H1 (cell line): ENCODE results near the gene SPAM1. TPM values are rescaled to one million over a fixed set of nuclear protein-coding genes. Genes with fewer than 3 reads are reported as not detected.
"Not testable (repeated sequence)": the region's sequence is repeated elsewhere in the genome, so short reads cannot be mapped to it uniquely, and the experiment has no call there.

Experiments
- CTCF ChIA-PET: fragments of 300-600 bp; sonication (Branson Sonifier 250); formaldehyde crosslinking; loops from one replicate; lab custom pipeline; 2021; ENCODE audit not compliant: partially characterized antibody; lab: Charles Lee
- POLR2A ChIA-PET: fragments of 300-600 bp; sonication (Branson Sonifier 250); formaldehyde crosslinking; loops from one replicate; lab custom pipeline; 2021; ENCODE audit warnings: inconsistent platforms; ENCODE audit not compliant: partially characterized antibody; lab: Charles Lee
- DNase-seq, 2 experiments: peaks; one replicate each; pipeline versions ENCODE4 v3.0.0 to v3.0.0-alpha.2; 2010 to 2022; ENCODE audit warnings: low spot score in 2 of 2, low read depth in 1 of 2, mixed read lengths in 1 of 2
- FAIRE-seq: peaks from 2 replicates; lab custom pipeline; 2011; peaks lifted over from hg19 to GRCh38; lab: Jason Lieb, UNC
- H2AFZ ChIP-seq: 2 replicates; pipeline ENCODE4 v1.8.1; 2012; ENCODE audit warnings: low read length, inconsistent platforms
- H2AK5ac ChIP-seq: 2 replicates; pipeline ENCODE4 v1.6.1; 2013; ENCODE audit warnings: low read depth, low read length
- H2BK120ac ChIP-seq: replicated peaks from 2 replicates; pipeline ENCODE3; 2013; ENCODE audit warnings: low read depth, low read length, inconsistent platforms
- H2BK12ac ChIP-seq: 2 replicates; pipeline ENCODE4 v1.6.1; 2013; ENCODE audit warnings: low read depth, low read length
- H2BK15ac ChIP-seq: 2 replicates; pipeline ENCODE4 v1.6.1; 2013; ENCODE audit warnings: low read length
- H2BK20ac ChIP-seq: 2 replicates; pipeline ENCODE4 v1.6.1; 2013; ENCODE audit warnings: low read length
- H2BK5ac ChIP-seq: 2 replicates; pipeline ENCODE4 v1.6.1; 2013; ENCODE audit warnings: low read depth, low read length
- H3K14ac ChIP-seq: 2 replicates; pipeline ENCODE4 v1.6.1; 2013; ENCODE audit warnings: inconsistent platforms; ENCODE audit not compliant: insufficient read length
- H3K18ac ChIP-seq: 2 replicates; pipeline ENCODE4 v1.6.1; 2013; ENCODE audit warnings: low read length; ENCODE audit errors: extremely low read depth
- H3K23ac ChIP-seq: 2 replicates; pipeline ENCODE4 v1.6.1; 2013; ENCODE audit warnings: inconsistent platforms; ENCODE audit not compliant: insufficient read length
- H3K23me2 ChIP-seq: 2 replicates; pipeline ENCODE4 v1.6.1; 2013; ENCODE audit warnings: low read depth, low read length
- H3K27ac ChIP-seq: 2 replicates; pipeline ENCODE4 v1.6.1; 2011; ENCODE audit warnings: low read depth, low read length, inconsistent platforms
- H3K27me3 ChIP-seq, 4 experiments: replicated peaks in 1 of 4; 1 replicate in 1 of 4; 2 replicates in 3 of 4; pipeline versions ENCODE4 v1.6.1 to v1.8.1; 2011 to 2013; ENCODE audit warnings: low read length in 3 of 4, mild to moderate bottlenecking in 3 of 4, inconsistent platforms in 2 of 4, mixed read lengths in 2 of 4, moderate library complexity in 1 of 4; ENCODE audit not compliant: control insufficient read depth in 3 of 4, insufficient read depth in 3 of 4; ENCODE audit errors: extremely low read depth in 1 of 4
- H3K36me3 ChIP-seq, 4 experiments: 2 replicates each; pipeline versions ENCODE4 v1.6.1 to v1.8.1; 2011 to 2013; ENCODE audit warnings: mild to moderate bottlenecking in 4 of 4, low read length in 3 of 4, moderate library complexity in 2 of 4, control low read depth in 1 of 4, inconsistent platforms in 1 of 4; ENCODE audit not compliant: insufficient read depth in 4 of 4, control insufficient read depth in 2 of 4
- H3K4ac ChIP-seq: replicated peaks from 2 replicates; pipeline ENCODE3; 2013; ENCODE audit warnings: low read length, low read depth, mixed read lengths, inconsistent platforms; ENCODE audit not compliant: insufficient read length
- H3K4me1 ChIP-seq, 4 experiments: replicated peaks in 1 of 4; 1 replicate in 1 of 4; 2 replicates in 3 of 4; pipeline versions ENCODE4 v1.6.1 to v1.8.1; 2011 to 2013; ENCODE audit warnings: low read length in 3 of 4, inconsistent platforms in 2 of 4, mixed read lengths in 1 of 4; ENCODE audit not compliant: insufficient read depth in 4 of 4, control insufficient read depth in 3 of 4
- H3K4me2 ChIP-seq, 2 experiments: 2 replicates each; pipeline versions ENCODE4 v1.6.1 to v1.8.1; 2011 to 2013; ENCODE audit warnings: low read depth in 2 of 2, low read length in 2 of 2, control low read depth in 1 of 2, inconsistent platforms in 1 of 2, mild to moderate bottlenecking in 1 of 2; ENCODE audit not compliant: insufficient read depth in 1 of 2
- H3K4me3 ChIP-seq, 4 experiments: fragments of 200-600, 300-600 bp in 1 of 4; sonication (generic), shearing (Covaris generic), sonication (Bioruptor Twin) in 1 of 4; 2 replicates each; pipeline versions ENCODE4 v1.5.1 to v1.8.1; 2011 to 2016; ENCODE audit warnings: low read length in 4 of 4, low read depth in 3 of 4, control low read depth in 2 of 4, inconsistent platforms in 2 of 4, mild to moderate bottlenecking in 2 of 4, mixed read lengths in 1 of 4, moderate library complexity in 1 of 4; ENCODE audit not compliant: insufficient read depth in 2 of 4; ENCODE audit errors: extremely low read depth in 1 of 4
- H3K56ac ChIP-seq: replicated peaks from 2 replicates; pipeline ENCODE3; 2013; ENCODE audit warnings: low read depth, mild to moderate bottlenecking, mixed read lengths, low read length, inconsistent platforms; ENCODE audit not compliant: insufficient read length
- H3K79me1 ChIP-seq: 2 replicates; pipeline ENCODE4 v1.6.1; 2013; ENCODE audit warnings: low read depth, low read length, control low read depth
- H3K79me2 ChIP-seq, 2 experiments: 2 replicates each; pipeline versions ENCODE4 v1.6.1 to v1.8.1; 2012 to 2013; ENCODE audit warnings: low read length in 2 of 2, mild to moderate bottlenecking in 2 of 2, inconsistent platforms in 1 of 2; ENCODE audit not compliant: insufficient read depth in 2 of 2, control insufficient read depth in 1 of 2
- H3K9ac ChIP-seq, 4 experiments: replicated peaks in 1 of 4; 1 replicate in 1 of 4; 2 replicates in 3 of 4; pipeline versions ENCODE4 v1.6.1 to v1.8.1; 2011 to 2013; ENCODE audit warnings: low read depth in 3 of 4, low read length in 3 of 4, control low read depth in 2 of 4, mild to moderate bottlenecking in 2 of 4, moderate library complexity in 2 of 4, inconsistent platforms in 1 of 4; ENCODE audit errors: extremely low read depth in 1 of 4
- H3K9me3 ChIP-seq, 2 experiments: 2 replicates each; pipeline versions ENCODE4 v1.6.1 to v1.8.1; 2012 to 2013; ENCODE audit warnings: mild to moderate bottlenecking in 2 of 2, moderate library complexity in 2 of 2, control low read depth in 1 of 2, inconsistent platforms in 1 of 2, low read depth in 1 of 2, low read length in 1 of 2, mixed read lengths in 1 of 2; ENCODE audit not compliant: insufficient read depth in 2 of 2
- H4K20me1 ChIP-seq, 2 experiments: replicated peaks in 1 of 2; 2 replicates each; pipeline versions ENCODE3 to v1.8.1; 2011 to 2013; ENCODE audit warnings: inconsistent platforms in 2 of 2, low read length in 2 of 2, mild to moderate bottlenecking in 1 of 2; ENCODE audit not compliant: insufficient read depth in 2 of 2, control insufficient read depth in 1 of 2
- H4K5ac ChIP-seq: 2 replicates; pipeline ENCODE4 v1.6.1; 2013; ENCODE audit warnings: low read length, low read depth, mixed read lengths, inconsistent platforms; ENCODE audit not compliant: insufficient read length
- H4K8ac ChIP-seq: 2 replicates; pipeline ENCODE4 v1.8.0; 2013; ENCODE audit warnings: mild to moderate bottlenecking, moderate library complexity, low read length, inconsistent platforms; ENCODE audit not compliant: insufficient read depth; ENCODE audit errors: extremely low read depth
- H4K91ac ChIP-seq: replicated peaks from 2 replicates; pipeline ENCODE3; 2013; ENCODE audit warnings: low read length, mixed read lengths, inconsistent platforms; ENCODE audit not compliant: insufficient read length
- CBX8 ChIP-seq: fragments of 300-800, 300-1000 bp; sonication (generic); IDR thresholded peaks from 2 replicates; pipeline ENCODE4 v1.7.1; 2016; ENCODE audit warnings: low read depth, low read length, borderline replicate concordance
- HDAC2 ChIP-seq, 2 experiments: fragments of 300-600 bp in 1 of 2; sonication (generic) in 1 of 2; IDR thresholded peaks; 2 replicates each; pipeline ENCODE4 v1.6.1; 2011 to 2012; ENCODE audit warnings: low read depth in 2 of 2, low read length in 2 of 2, mild to moderate bottlenecking in 2 of 2, moderate library complexity in 2 of 2, borderline replicate concordance in 1 of 2, inconsistent platforms in 1 of 2
- WGBS, 2 experiments: shearing (Covaris generic) in 1 of 2; methylation state at CpG; one replicate each; pipeline versions ENCODE4 v1.1.6 to v1.1.7; 2013 to 2015; ENCODE audit warnings: low lambda C conversion rate in 2 of 2, mixed read lengths in 2 of 2, inconsistent platforms in 1 of 2, low coverage in 1 of 2, missing lambda C conversion rate in 1 of 2; ENCODE audit not compliant: insufficient replicate concordance in 2 of 2, insufficient coverage in 1 of 2, insufficient read length in 1 of 2; ENCODE audit errors: extremely low coverage in 1 of 2, missing lambda C conversion rate in 1 of 2; 5-methylcytosine and 5-hydroxymethylcytosine counted together
- polyA plus RNA-seq, 7 experiments: library from polyadenylated mRNA; depleted of rRNA in 3 of 7; stranded (reverse) in 5 of 7; unstranded in 2 of 7; fragments of >200 nt in 5 of 7; fragments of 200-250 nt in 2 of 7; gene quantifications; 1 replicate in 5 of 7; 2 replicates in 1 of 7; 4 replicates in 1 of 7; pipeline versions ENCODE4 v1.2.1 to v1.2.3, GENCODE V29; 2011 to 2013; ENCODE audit warnings: missing spikeins in 2 of 7, mixed read lengths in 2 of 7
- total RNA-seq: library from RNA; stranded (reverse); fragmentation: NEBNext Ultra II Directional; extraction: Animal tissue kit (Norgen Biotek cat#: 25700); gene quantifications from 2 replicates; pipeline ENCODE4 v1.2.1, GENCODE V29; 2021

The SPAM1 gene
- total and polyA plus RNA-seq, 2 of the 8 experiments (the other 6 are each of a cell fraction or from before 2014, with no cell fraction given) = not detected

GRCh38 chr7:123999703-124000102 lies 74.7 kb downstream of the SPAM1 start (continued):
- no peak for TF ChIP-seq CBX8
- no peak for TF ChIP-seq HDAC2 (IDR thresholded peaks at IDR 0.05; ENCODE audit: borderline replicate concordance in 1 of 2, low read depth in 2 of 2, low read length in 2 of 2)

- not testable (repeated sequence) for H2BK15ac ChIP-seq, H3K18ac ChIP-seq, H4K91ac ChIP-seq, H3K27ac ChIP-seq, H3K36me3 ChIP-seq, FAIRE-seq, H3K4me1 ChIP-seq, H3K27me3 ChIP-seq, H3K79me1 ChIP-seq, H3K9ac ChIP-seq, H4K20me1 ChIP-seq, H2BK5ac ChIP-seq, H4K8ac ChIP-seq, DNase-seq, H4K5ac ChIP-seq, H2BK12ac ChIP-seq, H3K79me2 ChIP-seq, H2BK20ac ChIP-seq, H2BK120ac ChIP-seq, H3K56ac ChIP-seq, H3K14ac ChIP-seq, H3K9me3 ChIP-seq, H3K4ac ChIP-seq, H2AK5ac ChIP-seq, H3K23me2 ChIP-seq, H3K4me2 ChIP-seq, H3K23ac ChIP-seq, H3K4me3 ChIP-seq, H2AFZ ChIP-seq
- ChIA-PET CTCF (interaction anchor here (1.2 to 1.3 kb wide), 3 partner anchors 15 to 63 kb away, joined by 3 to 5 read pairs (median 3); partner anchors contain the start of gene TMEM229A), POLR2A (interaction anchor here (0.7 kb wide), 1 partner anchor 283 kb away, joined by 3 read pairs; no protein-coding TSS in a partner anchor)
- WGBS, 2 experiments = 89% methylated on average over 6 of the region's 6 CpGs; no CpG with 5 or more reads in 1 of the 2 experiments
These were observed 83.3 kb downstream of the SPAM1 start for GRCh38 chr7:124008296-124008695.
